Fibroblast of mammary gland (primary cell): ENCODE data around the gene COX19.
A peak's percentile ranks its signal among the peaks of the same experiment; 100 is the strongest.

Experiments
- DNase-seq: peaks from one replicate; pipeline ENCODE4 v3.0.0-alpha.2; 2010; ENCODE audit warnings: low read depth
- H3K4me3 ChIP-seq: 2 replicates; pipeline ENCODE4 v1.5.1; 2011; ENCODE audit warnings: low read depth, mild to moderate bottlenecking, low read length, moderate library complexity; ENCODE audit not compliant: control insufficient read depth
- TF ChIP-seq, protein P1 (sequence below): conservative IDR thresholded peaks from 2 replicates; pipeline ENCODE4 v1.5.1; 2011; ENCODE audit warnings: low read depth, low read length, inconsistent platforms; ENCODE audit not compliant: control insufficient read depth, insufficient read depth

Gene COX19

DNA sequence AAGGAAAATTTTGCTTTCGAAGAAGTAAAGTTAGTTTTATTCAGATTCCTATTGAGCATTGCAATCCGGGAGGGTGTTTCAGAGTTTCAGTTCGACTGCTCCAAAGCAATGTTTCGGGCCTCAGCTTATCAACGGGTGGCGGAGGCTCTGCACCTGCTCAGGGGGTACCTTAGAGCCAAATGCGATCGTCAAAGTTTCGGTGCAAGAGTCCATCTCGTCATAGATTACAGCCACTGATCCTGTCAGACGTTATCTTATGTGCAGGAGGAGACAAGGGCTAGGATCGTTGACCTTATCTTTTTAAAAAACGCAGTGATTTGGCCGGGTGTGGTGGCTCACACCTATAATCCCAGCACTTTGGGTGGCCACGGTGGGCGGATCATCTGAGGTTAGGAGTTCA is 3.8 kb upstream of the COX19 start:
- TF ChIP-seq, protein P1, sequence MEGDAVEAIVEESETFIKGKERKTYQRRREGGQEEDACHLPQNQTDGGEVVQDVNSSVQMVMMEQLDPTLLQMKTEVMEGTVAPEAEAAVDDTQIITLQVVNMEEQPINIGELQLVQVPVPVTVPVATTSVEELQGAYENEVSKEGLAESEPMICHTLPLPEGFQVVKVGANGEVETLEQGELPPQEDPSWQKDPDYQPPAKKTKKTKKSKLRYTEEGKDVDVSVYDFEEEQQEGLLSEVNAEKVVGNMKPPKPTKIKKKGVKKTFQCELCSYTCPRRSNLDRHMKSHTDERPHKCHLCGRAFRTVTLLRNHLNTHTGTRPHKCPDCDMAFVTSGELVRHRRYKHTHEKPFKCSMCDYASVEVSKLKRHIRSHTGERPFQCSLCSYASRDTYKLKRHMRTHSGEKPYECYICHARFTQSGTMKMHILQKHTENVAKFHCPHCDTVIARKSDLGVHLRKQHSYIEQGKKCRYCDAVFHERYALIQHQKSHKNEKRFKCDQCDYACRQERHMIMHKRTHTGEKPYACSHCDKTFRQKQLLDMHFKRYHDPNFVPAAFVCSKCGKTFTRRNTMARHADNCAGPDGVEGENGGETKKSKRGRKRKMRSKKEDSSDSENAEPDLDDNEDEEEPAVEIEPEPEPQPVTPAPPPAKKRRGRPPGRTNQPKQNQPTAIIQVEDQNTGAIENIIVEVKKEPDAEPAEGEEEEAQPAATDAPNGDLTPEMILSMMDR = no peak
- H3K4me3 ChIP-seq = no peak overlapping the region
- DNase-seq = no peak

DNA sequence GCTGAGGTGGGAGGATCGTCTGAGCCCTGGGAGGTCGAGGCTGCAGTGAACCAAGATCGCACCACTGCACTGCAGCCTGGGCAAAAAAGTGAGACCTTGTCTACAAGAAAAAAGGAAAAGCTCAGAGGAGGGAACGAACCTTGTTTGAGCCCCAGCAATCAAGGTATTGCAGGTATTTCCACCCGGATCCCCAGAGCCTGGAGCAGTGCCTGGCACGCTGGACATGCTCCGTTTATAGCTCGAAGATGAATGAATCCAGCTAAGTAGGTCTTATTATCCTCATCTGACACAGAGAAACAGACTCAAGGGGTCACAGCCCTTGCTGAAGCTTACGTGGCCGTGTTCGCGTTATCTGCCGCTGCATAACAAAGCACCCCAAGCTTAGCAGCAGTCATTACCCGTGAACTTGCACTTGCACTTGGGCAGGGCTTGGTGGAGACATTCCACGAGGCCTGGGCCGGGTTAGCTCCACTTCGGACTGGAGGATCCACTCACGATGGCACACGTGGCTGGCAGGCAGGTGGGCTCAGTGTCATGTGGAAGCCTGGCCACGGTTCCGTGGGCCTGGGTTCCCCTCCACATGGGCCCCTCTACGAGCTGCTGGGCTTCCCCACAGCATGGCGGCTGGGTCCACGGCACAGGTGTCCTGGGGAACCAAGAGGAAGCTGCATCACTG is 3.2 kb upstream of the COX19 start:
- H3K4me3 ChIP-seq = no peak overlapping the region
- DNase-seq = no peak
- TF ChIP-seq, protein P1 = no peak

- DNase-seq = no peak
- H3K4me3 ChIP-seq = no peak overlapping the region
- TF ChIP-seq, protein P1 = no peak
Measured at GRCh38 chr7:978049-978346, 2.6 kb upstream of the COX19 start.

- TF ChIP-seq, protein P1 = no peak
- no peak for DNase-seq
- H3K4me3 ChIP-seq = no peak overlapping the region
Measured at GRCh38 chr7:977326-978048, 2.1 kb upstream of the COX19 start.

GRCh38 chr7:976901-977325 is 1.6 kb upstream of the COX19 start:
- DNase-seq = no peak
- TF ChIP-seq, protein P1 = no peak
- H3K4me3 ChIP-seq = no peak overlapping the region

DNA sequence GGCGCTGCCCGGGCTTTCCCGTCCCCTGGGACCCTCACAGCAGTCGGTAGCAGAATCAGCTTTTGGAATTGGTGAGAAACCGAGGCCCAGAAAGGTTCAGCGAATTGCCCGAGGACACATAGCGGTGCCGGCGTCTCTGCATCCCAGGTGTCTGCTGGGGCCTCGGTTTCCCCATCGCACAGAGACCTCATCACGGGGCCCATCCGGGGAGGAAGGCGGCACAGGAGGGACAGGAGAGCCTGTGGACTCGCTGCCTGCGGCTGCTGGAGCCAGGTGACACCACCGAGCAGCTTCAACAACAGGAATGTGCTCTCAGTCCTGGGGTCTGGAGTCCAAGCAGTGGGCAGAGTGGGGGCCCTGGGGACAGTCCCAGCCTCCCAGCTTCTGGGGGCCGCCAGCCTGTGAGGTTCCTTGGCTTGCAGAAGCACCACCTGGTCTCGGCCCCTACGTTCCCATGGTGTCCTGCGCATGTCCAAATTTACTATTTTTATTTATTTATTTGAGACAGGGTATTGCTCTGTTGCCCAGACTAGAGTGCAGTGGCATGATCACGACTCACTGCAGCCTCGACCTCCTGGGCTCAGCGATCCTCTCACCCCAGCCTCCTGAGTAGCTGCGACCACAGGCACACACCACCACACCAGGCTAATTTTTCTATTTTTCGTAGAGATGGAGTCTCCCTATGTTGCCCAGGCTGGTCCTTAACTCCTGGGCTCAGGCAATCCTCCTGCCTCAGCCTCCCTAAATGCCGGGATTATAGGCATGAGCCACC is 539 bp upstream of the COX19 start:
- peak overlapping the region; percentile 45 for H3K4me3 ChIP-seq
- TF ChIP-seq, protein P1 = no peak
- DNase-seq = no peak
